Calu3 (cell line): ENCODE data around the gene NYAP2. TPM values are rescaled to one million over a fixed set of nuclear protein-coding genes. Genes with fewer than 3 reads are reported as not detected.

Experiments used
- Bru-seq: library from RNA; stranded (reverse); fragments of 400-500 nt; gene quantifications from one replicate; lab custom pipeline; 2021; lab: Mats Ljungman, UMichigan
- BruChase-seq, 2 experiments: library from RNA; stranded (reverse); fragments of 400-500 nt; gene quantifications; one replicate each; lab custom pipeline; 2021; lab: Mats Ljungman, UMichigan
- BruUV-seq: library from RNA; stranded (reverse); fragments of 400-500 nt; replicated peaks from 2 replicates; lab custom pipeline; 2021; lab: Mats Ljungman, UMichigan
- CTCF ChIA-PET: fragments of 300-600 bp; sonication (Branson Sonifier 250); formaldehyde crosslinking; loops from one replicate; lab custom pipeline; 2022; ENCODE audit warnings: antibody characterized with exemption; lab: Charles Lee
- DNase-seq: peaks from one replicate; pipeline ENCODE4 v3.0.0; 2022
- H3K27ac Mint-ChIP-seq: one replicate; pipeline ENCODE4 v1.8.0; 2022; ENCODE audit warnings: mixed read lengths; ENCODE audit not compliant: unreplicated experiment
- H3K27me3 Mint-ChIP-seq: one replicate; pipeline ENCODE4 v1.8.0; 2022; ENCODE audit warnings: mixed read lengths; ENCODE audit not compliant: unreplicated experiment
- H3K36me3 Mint-ChIP-seq: one replicate; pipeline ENCODE4 v1.8.0; 2022; ENCODE audit warnings: mild to moderate bottlenecking, moderate library complexity, mixed read lengths; ENCODE audit not compliant: insufficient read depth, unreplicated experiment
- H3K4me1 Mint-ChIP-seq: one replicate; pipeline ENCODE4 v1.8.0; 2022; ENCODE audit warnings: mild to moderate bottlenecking, low read depth, mixed read lengths; ENCODE audit not compliant: unreplicated experiment
- H3K4me3 Mint-ChIP-seq: one replicate; pipeline ENCODE4 v1.8.0; 2022; ENCODE audit warnings: mild to moderate bottlenecking, low read depth, moderate library complexity, mixed read lengths; ENCODE audit not compliant: unreplicated experiment
- H3K9me3 Mint-ChIP-seq: one replicate; pipeline ENCODE4 v1.8.0; 2022; ENCODE audit warnings: low read depth, mixed read lengths; ENCODE audit not compliant: unreplicated experiment
- intact Hi-C: fragments of 100-400 bp; cut with micrococcal nuclease; formaldehyde crosslinking; loops from one replicate; pipeline ENCODE4 v1.10.0; 2022; ENCODE audit not compliant: unreplicated experiment
- long read RNA-seq: library from polyadenylated mRNA; stranded (forward); transcript quantifications from one replicate; pipeline ENCODE4 v2.0.0, GENCODE V29; 2022
- total RNA-seq: library from RNA; stranded (reverse); gene quantifications from 2 replicates; pipeline ENCODE4 v1.2.3, GENCODE V29; 2022
- TF ChIP-seq, protein P1 (sequence below): fragments of 200-600 bp; IDR thresholded peaks from one replicate; pipeline ENCODE4 v1.8.0; 2022; ENCODE audit warnings: antibody characterized with exemption; ENCODE audit not compliant: unreplicated experiment

The NYAP2 gene
- total RNA-seq (0.07 TPM in 1 of 2 replicates, not detected in the other), Bru-seq, nascent RNA (percentile 13 among the genes with signal in this experiment), BruChase-seq, experiment 1, labeled RNA remaining after a 6-hour chase (percentile 7 among the genes with signal in this experiment), BruChase-seq, experiment 2, labeled RNA remaining after a 2-hour chase (percentile 7 among the genes with signal in this experiment)
- long read RNA-seq: 0 reads

DNA sequence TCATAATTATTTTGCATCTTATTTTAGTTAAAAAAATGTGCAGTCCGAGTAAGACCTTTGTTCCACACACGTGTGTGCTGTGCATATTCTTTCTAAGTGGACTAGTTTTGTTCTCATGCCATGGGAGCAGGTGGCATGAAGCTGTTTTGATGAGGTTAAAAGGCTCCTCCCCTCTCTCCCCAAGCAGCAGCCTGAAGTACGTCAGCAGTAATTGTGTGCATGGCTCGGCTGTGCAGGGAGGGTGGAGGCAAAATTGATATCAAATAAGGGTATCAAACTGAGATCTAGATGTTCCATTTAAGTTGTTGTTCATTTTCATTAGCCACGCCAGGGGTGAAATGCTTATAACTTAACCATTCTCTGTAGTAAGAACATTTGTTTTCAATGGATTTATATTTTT, at the start of gene NYAP2:
Gene NYAP2, plus strand, starts transcription at position 207 of the 400 bp plus-strand sequence. CDS start 9,171 bp downstream, outside the sequence.
- Mint-ChIP-seq H3K4me3 (no peak within 1 kb of the TSS), H3K9me3 (no peaks in the 10 kb centered on the region), H3K27me3 (peaks cover 71% of the 10 kb centered on the region), H3K4me1 (no peaks in the 10 kb centered on the region), H3K36me3 (no peaks in the 10 kb centered on the region), H3K27ac (no peak within 1 kb of the TSS)
- no TSS peak for BruUV-seq
- TF ChIP-seq, protein P1, sequence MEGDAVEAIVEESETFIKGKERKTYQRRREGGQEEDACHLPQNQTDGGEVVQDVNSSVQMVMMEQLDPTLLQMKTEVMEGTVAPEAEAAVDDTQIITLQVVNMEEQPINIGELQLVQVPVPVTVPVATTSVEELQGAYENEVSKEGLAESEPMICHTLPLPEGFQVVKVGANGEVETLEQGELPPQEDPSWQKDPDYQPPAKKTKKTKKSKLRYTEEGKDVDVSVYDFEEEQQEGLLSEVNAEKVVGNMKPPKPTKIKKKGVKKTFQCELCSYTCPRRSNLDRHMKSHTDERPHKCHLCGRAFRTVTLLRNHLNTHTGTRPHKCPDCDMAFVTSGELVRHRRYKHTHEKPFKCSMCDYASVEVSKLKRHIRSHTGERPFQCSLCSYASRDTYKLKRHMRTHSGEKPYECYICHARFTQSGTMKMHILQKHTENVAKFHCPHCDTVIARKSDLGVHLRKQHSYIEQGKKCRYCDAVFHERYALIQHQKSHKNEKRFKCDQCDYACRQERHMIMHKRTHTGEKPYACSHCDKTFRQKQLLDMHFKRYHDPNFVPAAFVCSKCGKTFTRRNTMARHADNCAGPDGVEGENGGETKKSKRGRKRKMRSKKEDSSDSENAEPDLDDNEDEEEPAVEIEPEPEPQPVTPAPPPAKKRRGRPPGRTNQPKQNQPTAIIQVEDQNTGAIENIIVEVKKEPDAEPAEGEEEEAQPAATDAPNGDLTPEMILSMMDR: no peak
- intact Hi-C loops: no loop called here
- no peak for DNase-seq
- CTCF ChIA-PET: no interaction called here

DNA sequence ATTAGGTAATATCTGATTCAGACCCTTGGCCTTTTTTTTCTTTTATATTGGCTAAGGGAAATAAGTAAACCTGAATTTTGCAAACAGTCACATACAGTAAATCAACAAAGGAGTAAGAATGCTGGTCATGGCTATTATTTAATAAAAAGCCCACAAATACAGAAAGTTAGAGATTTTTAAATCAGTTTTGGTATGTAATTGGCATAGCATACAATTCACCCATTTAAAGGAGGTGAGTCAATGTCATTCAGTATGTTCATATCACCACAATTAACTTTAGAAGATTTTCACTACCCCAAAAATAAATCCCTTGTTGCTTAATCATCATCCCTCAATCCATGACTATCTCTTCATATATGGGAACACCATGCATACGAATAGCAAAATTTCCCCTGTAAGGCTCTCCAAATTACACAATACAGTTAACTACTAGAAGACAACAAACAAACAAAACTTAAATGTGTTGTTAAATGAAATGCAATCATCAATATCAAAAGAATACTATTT, 45.9 kb upstream of the NYAP2 start:
- no peak for DNase-seq
- H3K36me3 Mint-ChIP-seq: no peaks in the 10 kb centered on the region
- intact Hi-C loops: no loop called here
- no peaks in the 10 kb centered on the region for H3K9me3 Mint-ChIP-seq
- no peak overlapping the region for H3K27ac Mint-ChIP-seq
- peaks cover 7% of the 10 kb centered on the region for H3K4me1 Mint-ChIP-seq
- TF ChIP-seq, protein P1: no peak
- H3K27me3 Mint-ChIP-seq: peaks cover 11% of the 10 kb centered on the region
- CTCF ChIA-PET: no interaction called here
- no TSS peak for BruUV-seq
- H3K4me3 Mint-ChIP-seq: no peak overlapping the region

DNA sequence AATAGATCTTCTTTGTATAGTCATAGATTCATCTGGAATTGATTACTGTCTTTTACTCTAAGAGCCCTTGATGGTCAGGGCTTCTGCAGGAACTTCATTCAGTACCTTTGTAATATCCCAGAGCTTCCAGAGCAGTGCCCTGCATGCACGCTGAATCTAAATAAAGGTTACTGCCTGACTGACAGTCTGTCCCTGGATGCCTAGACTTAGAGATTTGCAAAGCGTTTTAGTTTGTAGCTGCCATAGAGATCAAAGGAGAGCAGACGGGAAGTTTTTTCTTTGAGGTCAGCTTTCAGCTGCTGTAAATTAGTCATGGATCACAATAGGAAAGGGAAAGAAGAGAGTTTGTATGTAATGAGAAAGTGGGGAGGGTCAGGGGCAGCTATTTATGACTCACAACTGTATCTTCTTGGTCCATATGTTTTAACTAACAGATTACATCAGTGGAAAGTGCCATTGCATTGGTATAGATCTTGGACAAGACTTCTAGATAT, 45.2 kb upstream of the NYAP2 start:
- no TSS peak for BruUV-seq
- Mint-ChIP-seq H3K27me3 (peaks cover 11% of the 10 kb centered on the region), H3K4me3 (no peak overlapping the region), H3K27ac (no peak overlapping the region), H3K9me3 (no peaks in the 10 kb centered on the region), H3K36me3 (no peaks in the 10 kb centered on the region), H3K4me1 (peaks cover 7% of the 10 kb centered on the region)
- intact Hi-C loops: no loop called here
- CTCF ChIA-PET: no interaction called here
- no peak for DNase-seq
- TF ChIP-seq, protein P1: no peak

DNA sequence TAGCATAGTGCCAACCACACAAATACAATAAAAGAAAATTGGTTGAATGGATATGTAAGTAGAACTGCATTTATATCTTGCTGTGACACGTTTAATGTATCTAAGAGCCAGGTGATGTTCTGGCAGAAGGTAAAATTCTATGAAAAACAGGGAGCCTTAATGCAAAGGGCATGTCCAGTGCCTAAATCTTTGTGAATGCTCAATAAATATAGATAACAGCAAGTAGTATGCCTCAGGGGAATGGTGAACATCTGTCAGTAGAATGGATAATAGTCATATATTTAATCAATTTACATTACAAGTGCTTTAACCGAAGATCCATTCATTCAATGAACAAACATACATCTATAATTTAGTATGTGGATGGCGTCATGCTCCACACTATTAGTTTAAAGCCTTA, 43.7 kb upstream of the NYAP2 start:
- CTCF ChIA-PET: no interaction called here
- no peak overlapping the region for H3K27ac Mint-ChIP-seq
- DNase-seq: no peak

More for the DNA sequence above, 43.7 kb upstream of the NYAP2 start:
- H3K27me3 Mint-ChIP-seq: peaks cover 11% of the 10 kb centered on the region
- H3K9me3 Mint-ChIP-seq: no peaks in the 10 kb centered on the region
- peaks cover 7% of the 10 kb centered on the region for H3K4me1 Mint-ChIP-seq
- TF ChIP-seq, protein P1: no peak
- H3K4me3 Mint-ChIP-seq: no peak overlapping the region
- no TSS peak for BruUV-seq
- H3K36me3 Mint-ChIP-seq: no peaks in the 10 kb centered on the region
- intact Hi-C loops: no loop called here
